HG03064 (cell line): Measurements from ENCODE around the gene ALDH3A1.
"Not testable (repeated sequence)": the region's sequence is repeated elsewhere in the genome, so short reads cannot be mapped to it uniquely, and the experiment has no call there.

Source experiments
- ATAC-seq: cut with Tn5 transposase; IDR thresholded peaks from one replicate; pipeline ENCODE4 v1.9.1; 2021; ENCODE audit warnings: low read depth; ENCODE audit not compliant: unreplicated experiment

ALDH3A1 gene

GRCh38 chr17:19747829-19748806, at the start of gene ALDH3A1:
Gene ALDH3A1, minus strand, starts transcription at chr17:19748298. Its CDS starts 3,169 bp downstream, at chr17:19745129.
- no peak for ATAC-seq

GRCh38 chr17:19796457-19796856, 48.4 kb upstream of the ALDH3A1 start:
- ATAC-seq: no peak

- ATAC-seq: no peak
These were observed 43.9 kb upstream of the ALDH3A1 start for GRCh38 chr17:19791918-19792550.

GRCh38 chr17:19787733-19788357, 39.7 kb upstream of the ALDH3A1 start:
- no peak for ATAC-seq

- ATAC-seq: no peak
These were observed 37.8 kb upstream of the ALDH3A1 start for GRCh38 chr17:19785854-19786253.

- ATAC-seq: no peak
These were observed 33.7 kb upstream of the ALDH3A1 start for GRCh38 chr17:19781488-19782458.

GRCh38 chr17:19780846-19781245, 32.7 kb upstream of the ALDH3A1 start:
- ATAC-seq: no peak

GRCh38 chr17:19773534-19773933, 25.4 kb upstream of the ALDH3A1 start:
- ATAC-seq: no peak

- ATAC-seq: no peak
These were observed 24.0 kb upstream of the ALDH3A1 start for GRCh38 chr17:19771971-19772630.

- no peak for ATAC-seq
These were observed 23.1 kb upstream of the ALDH3A1 start for GRCh38 chr17:19770985-19771735.

- no peak for ATAC-seq
These were observed 22.0 kb upstream of the ALDH3A1 start for GRCh38 chr17:19769946-19770652.

- ATAC-seq: no peak
These were observed 20.1 kb upstream of the ALDH3A1 start for GRCh38 chr17:19768046-19768782.

GRCh38 chr17:19766421-19767270, 18.5 kb upstream of the ALDH3A1 start:
- no peak for ATAC-seq

- ATAC-seq: no peak
These were observed 17.9 kb upstream of the ALDH3A1 start for GRCh38 chr17:19766016-19766415.

- ATAC-seq: not testable (repeated sequence)
These were observed 15.9 kb upstream of the ALDH3A1 start for GRCh38 chr17:19763991-19764390.

- ATAC-seq: no peak
These were observed 15.3 kb upstream of the ALDH3A1 start for GRCh38 chr17:19763416-19763815.

- ATAC-seq: no peak
These were observed 14.4 kb upstream of the ALDH3A1 start for GRCh38 chr17:19762515-19762961.
